NCI-H2227 (cell line): ENCODE data around the gene PARPBP.
"Not testable (repeated sequence)": the region's sequence is repeated elsewhere in the genome, so short reads cannot be mapped to it uniquely, and the experiment has no call there.

Experiments
- DNase-seq: peaks from one replicate; lab custom pipeline; 2025; ENCODE audit not compliant: unreplicated experiment; lab: John Stamatoyannopoulos, UW

PARPBP gene

DNA sequence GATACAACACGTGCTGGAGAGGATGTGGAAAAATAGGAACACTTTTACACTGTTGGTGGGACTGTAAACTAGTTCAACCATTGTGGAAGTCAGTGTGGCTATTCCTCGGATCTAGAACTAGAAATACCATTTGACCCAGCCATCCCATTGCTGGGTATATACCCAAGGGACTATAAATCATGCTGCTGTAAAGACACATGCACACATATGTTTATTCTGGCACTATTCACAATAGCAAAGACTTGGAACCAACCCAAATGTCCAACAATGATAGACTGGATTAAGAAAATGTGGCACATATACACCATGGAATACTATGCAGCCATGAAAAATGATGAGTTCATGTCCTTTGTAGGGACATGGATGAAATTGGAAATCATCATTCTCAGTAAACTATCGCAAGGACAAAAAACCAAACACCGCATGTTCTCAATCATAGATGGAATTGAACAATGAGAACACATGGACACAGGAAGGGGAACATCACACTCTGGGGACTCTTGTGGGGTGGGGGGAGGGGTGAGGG, 27.1 kb downstream of the PARPBP start:
- not testable (repeated sequence) for DNase-seq

DNA sequence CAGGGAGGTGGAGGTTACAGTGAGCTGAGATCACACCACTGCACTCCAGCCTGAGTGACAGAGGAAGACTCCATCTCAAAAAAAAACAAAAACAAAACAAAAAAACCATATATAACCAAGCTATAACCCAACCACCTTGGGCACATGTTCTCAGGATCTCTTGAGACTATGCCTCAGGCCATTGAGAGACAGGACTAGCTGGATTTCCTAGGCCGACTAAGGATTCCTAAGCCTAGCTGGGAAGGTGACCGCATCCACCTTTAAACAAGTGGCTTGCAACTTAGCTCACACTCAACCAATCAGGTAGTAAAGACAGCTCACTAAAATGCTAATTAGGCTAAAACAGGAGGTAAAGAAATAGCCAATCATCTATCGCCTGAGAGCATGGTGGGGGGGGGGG, 35.2 kb downstream of the PARPBP start:
- DNase-seq = not testable (repeated sequence)

DNA sequence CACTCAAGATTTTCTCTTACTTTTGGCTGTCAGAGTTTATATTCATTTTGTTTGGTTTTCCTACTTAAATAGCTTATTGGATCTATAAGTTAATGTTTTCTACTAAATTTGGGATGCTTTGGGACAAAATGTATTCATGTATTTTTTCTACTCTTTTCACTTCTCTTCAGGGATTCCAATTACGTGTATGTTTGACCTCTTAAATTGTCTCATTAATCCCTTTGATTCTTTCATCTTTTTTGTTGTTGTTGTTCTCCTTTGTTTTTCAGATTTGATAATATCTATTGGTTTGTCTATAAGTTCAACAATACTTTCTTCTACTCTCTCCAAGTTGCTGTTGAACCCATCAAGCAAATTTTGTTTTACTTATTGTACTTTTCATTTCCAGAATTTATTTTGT, 43.4 kb downstream of the PARPBP start:
- no peak for DNase-seq

DNA sequence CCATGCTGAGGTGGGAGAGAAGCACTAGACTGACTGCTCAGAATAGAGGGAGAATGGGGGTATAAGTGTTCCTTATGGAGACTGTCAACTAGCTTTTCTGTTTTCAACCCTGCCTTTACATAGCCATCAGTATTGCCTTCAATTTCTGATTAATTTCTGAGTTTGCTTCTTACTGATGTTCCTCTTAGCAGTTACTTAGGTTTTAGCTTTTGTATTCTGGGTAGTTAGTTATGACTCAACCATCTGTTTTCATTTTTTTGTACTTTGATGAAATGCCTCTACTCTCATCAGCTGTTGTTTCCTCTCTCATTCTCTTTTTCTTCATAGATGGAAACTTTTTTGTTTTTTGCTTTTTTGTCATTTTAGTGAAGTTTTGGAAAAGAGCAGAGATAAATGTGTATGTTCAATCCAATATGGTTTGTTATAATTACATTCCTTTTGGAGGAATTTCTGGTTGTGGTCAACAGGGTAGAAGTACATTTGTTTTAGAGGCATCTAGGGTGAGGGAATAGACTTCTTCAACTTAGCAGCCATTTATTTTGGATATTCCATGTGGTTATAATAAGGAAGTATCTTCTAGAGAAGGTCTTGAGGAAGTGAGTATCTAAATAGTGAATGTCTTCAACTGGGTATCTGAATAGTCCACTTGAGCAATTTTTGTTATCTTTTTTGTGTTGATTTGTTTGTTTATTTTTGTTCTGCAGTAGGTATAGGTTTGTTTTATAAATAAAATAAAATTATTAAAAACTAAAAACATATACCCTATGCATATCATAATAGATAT, 48.0 kb downstream of the PARPBP start:
- DNase-seq = no peak

DNA sequence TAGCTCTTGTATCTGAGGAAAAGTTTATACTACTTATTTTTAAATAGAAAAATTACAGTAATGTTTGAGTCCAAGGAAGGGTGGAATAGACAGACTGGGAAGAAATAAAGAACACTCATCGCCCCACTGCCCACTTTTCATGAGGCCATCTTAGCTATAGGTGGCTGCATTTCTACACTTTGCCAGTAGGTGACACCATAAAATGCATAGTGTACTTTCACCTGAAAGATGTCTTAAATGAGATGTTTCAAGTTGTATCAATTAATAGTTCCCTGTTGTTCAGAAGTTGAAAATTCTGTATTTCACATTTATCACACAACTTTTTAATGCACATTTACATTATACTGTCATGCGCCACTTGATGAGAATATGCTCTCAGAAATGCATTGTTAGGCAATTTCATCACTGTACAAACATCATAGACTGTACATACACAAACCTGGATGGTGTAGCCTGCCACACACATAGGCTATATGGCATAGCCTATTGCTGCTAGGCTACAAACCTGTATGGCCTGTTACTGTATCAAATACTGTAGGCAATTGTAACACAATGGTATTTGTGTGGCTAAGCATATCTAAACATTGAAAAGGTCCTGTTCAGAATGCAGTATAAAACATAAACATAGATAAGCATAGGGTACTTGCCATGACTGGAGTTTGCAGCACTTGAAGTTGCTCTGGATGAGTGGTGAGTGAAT, 50.1 kb downstream of the PARPBP start:
- peak; percentile 56 for DNase-seq

DNA sequence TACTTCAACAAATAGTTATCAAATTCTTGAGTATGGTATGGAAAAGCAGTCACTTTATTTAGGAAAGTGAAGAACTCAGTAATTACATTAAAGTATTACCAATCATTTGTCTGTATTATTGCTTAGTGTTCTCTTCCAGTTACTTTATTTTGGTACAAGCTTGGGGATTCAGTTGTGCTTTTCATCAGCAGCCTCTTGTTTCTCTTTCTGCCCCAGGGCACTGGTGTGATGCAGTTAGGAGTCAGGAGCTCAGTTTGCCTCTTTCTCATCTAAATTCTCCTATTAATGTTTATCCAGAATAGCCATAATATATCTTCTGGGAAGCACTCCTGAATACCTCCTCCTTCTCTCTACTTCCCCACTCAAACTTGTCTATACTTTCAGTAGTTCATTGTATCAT, 52.0 kb downstream of the PARPBP start:
- no peak for DNase-seq

DNA sequence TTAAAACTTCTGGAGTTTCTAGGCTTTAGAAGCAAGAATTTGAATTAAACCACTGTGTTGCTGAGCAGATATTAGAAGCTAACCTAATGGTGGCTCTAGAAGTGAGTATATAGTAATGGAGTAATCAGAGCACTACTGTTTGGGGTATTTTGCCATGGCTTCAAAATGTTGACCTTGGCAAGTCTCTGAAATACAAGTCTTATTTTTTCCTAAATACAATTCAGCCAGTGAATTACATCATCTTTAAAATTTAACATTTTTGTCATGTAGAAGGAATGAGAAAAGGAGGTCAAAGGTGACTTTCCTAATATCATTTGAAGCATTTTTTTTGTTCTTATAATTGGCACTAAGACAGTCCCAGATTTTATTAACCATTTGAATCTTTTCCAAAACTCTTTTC, 52.5 kb downstream of the PARPBP start:
- DNase-seq = no peak

DNA sequence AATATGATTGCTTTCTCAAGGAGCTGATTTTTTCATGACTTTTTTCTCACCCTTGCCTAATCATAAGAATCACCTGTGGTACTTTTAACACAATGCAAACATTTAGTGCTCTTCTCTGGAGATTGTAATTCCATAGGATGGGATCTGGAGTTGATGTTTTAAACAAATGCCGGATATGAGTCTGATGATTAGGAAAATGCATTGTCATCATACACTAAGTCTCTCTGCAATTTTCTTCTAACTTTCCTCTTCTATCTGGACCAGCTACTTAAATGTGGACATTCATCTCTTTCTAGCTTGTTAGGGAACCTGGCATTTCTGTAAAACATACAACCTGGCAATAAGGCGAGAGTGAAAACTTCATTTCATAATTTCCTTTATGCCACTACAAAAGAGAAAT, 54.1 kb downstream of the PARPBP start:
- DNase-seq = no peak

DNA sequence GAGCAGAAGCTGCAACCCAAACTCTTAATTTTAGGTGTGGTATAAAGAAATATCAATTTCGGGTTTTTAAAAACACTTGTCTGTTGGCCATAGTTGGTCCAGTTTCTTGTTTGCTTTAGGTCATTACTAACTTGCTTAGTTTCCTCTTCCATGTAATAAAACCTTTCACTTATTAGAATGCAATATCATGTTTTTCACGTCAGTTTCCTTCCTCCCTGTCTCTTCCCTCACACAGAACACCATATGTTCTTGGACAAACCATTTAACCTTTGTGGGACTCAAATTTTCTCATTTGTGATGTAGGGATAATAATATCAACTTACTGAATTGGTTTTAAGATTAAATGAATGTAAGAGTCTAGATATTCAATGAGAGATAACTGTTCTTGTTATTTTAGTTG, 54.8 kb downstream of the PARPBP start:
- no peak for DNase-seq

DNA sequence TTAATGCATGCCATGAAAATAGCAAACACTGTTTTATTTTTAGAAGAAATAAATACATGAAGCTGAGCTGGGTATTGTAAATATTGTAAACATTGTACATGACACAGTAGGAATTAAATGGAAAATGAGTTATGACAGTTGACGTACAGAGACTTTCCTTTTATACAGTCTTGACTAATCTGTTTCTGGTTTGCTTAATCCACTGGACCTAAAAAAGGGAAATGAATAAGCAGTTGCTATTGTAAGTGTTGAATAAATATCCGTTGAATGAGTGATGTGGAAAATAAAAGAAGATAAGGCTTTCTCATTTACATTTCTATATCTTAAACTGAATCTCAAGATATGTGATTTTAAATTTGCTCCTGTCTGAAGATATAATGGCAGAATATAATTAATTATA, 62.7 kb downstream of the PARPBP start:
- DNase-seq = no peak

DNA sequence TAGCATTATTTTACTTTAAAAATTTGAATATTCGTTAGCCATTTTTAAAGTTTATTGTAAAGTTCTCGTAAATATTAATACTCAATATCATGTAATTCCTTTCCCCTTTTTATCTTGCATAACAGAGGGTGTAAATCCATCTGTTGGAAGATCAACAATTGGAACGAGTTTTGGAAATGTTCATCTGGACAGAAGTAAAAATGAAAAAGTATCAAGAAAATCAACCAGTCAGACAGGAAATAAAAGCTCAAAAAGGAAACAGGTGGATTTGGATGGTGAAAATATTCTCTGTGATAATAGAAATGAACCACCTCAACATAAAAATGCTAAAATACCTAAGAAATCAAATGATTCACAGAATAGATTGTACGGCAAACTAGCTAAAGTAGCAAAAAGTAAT, 75.8 kb downstream of the PARPBP start:
- DNase-seq = no peak

DNA sequence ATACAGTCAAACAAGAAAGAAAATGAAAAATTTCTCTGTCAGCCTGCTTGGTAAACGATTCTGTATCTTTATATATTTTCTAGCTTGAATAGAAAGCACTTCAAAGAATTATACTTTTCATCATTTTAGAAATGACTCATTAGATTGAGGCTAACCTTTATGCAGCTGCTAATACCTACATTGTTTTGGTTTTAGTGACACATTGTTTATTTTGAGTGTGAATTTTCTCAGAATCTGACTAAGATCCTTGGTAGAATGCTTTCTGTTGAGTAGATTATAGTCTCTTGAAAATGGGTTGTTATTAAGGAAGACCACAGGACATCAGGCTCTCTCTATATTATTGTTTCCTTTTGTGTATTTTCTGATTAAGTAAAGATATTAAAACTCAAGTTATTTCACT, 77.8 kb downstream of the PARPBP start, which contains the start of gene PMCH:
Gene PMCH (minus strand): TSS at position 45 of the 400 bp plus-strand sequence. CDS start 63 bp downstream, outside the sequence.
- no peak for DNase-seq

DNA sequence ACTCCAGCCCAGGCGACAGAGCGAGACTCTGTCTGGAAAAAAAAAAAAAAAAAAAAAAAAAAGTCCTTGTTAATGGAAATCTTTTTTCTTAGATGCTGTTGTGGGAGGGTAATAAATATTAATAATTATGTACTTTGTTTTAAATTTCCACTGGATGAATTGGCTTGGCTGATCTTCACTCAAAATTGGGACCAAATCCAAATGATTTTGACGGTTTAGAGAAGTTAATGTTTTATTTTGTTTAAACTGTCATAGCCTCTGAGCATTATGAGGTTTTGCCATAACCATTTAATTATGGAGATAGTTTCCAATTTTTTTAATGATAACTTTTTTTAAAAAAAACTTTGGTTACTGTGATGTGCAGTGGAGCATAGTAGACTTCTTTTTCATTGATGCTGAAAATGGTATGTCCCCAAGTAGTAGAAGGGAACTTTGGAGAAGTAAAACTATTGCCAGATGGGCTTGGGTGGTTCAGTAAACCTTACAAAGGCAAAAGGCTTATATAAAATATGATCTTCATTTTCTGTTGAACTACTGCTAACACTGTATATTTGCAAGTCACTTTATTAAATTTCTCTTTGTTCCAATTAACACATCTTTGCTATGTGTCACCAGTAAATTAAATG, 81.6 kb downstream of the PARPBP start:
- no peak for DNase-seq

DNA sequence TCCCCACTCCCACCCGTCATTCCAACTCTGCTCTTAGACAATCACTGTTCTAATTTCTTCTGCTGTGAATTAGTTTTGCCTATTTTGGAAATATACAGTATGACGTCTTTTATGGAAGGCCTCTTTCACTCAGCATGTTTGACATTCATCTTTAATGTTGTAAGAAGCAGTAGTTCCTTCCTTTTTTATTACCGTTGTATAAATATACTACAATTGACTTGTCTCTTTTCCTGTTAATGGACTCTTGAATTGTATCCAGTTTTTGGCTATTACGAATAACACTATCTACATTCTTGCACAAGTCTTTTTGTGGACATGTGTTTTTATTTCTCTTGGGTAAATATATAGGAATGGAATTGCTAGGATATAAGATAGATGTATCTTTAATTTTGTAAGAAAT, 82.6 kb downstream of the PARPBP start:
- no peak for DNase-seq

DNA sequence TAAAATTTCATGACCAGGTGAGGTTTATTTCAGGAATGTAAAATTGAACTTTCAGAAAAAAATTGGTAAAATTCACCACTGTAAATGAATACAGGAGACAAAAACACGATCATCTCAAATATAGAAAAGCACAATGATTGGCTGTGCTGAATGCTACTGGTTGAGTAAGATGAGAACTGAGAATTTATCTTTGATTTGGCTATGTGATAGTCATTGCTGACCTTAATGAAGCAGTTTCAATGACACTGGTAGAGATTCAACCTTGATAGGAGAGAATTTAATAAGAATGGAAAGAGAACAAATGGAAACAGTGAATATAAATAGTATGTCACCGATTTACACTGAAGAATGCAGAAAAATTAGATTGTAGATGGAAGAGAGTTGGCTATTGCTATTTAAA, 84.0 kb downstream of the PARPBP start:
- DNase-seq = no peak

DNA sequence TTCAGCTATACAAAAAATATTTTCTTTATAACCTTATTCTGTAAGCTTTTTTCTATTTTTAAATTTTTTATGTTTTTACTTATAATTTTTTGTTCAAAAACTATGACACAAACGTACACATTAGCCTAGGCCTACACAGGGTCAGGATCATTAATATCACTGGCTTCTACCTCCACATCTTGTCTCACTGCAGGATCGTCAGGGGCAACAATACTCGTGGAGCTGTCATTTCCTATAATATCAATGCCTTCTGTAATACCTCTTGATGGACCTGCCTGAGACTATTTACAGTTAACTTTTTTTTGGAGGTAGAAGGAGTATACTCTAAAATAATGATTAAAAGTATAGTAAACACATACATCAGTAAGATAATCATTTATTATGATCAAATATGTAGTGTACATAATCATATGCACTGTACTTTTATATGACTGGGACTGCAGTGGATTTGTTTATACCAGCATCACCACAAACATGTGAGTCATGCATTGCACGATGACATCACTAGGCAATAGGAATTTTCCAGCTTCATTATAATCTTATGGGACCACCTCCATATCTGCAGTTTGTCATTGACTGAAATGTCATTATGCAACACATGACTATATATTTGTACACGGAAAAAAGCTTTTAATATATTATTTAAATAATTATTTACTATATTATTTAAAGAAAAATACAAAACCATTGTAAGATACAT, 96.2 kb downstream of the PARPBP start:
- DNase-seq = no peak

DNA sequence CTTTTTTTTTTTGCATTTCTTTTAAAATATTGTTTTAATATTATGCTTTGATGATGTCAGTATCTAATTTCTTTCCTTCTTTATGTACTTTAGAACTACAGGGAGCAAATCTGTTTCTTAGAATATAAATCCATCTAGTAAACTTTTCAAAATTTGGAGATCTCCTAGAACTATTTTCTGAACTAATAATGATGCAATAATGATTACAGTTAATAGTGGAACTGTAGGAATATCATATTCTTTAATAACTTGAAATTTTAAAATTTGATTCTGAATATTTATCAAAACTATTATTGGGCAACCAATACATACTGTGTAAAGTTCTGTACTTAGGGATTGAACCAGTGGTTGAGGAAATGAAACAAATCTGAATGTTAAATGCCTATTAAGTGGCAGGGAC, 100.8 kb downstream of the PARPBP start:
- DNase-seq = no peak

DNA sequence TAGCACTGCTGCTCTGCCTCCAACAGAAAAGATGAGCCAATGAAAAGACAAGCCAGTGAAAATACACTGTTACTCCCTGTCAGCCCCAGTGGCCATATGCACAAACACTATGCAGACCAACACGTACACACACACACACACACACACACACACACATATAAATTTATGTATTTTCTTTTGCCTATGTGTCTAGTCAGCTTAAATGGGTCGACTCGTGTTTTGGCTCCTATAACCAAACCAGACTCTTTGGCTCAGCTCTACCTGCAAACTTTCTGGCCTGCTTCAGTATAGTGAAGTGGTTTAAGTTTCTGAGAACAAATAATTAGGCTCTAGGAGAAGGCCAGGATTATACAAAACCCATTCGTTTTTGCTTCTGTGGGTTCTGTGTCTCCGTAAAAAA, 108.0 kb downstream of the PARPBP start:
- DNase-seq = no peak

DNA sequence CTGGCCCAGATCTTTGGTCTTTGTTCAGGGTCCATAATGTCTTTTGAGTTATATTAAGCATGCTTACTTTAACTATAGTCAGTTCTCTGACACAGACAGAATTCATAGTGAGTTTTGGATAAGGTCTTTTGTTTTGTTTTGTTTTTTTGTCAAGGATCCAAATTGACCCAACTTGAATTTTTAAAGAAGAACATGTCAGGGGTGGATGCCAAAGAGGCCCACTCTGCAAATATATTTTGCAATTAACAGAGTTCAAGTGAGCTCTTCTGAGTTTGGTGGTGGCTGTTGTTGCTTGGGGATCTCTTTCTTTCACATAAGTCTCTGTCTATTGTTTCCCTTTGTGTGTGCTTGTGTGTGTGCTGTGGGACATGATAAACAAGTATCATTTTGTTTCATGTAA, 112.1 kb downstream of the PARPBP start:
- DNase-seq = no peak

DNA sequence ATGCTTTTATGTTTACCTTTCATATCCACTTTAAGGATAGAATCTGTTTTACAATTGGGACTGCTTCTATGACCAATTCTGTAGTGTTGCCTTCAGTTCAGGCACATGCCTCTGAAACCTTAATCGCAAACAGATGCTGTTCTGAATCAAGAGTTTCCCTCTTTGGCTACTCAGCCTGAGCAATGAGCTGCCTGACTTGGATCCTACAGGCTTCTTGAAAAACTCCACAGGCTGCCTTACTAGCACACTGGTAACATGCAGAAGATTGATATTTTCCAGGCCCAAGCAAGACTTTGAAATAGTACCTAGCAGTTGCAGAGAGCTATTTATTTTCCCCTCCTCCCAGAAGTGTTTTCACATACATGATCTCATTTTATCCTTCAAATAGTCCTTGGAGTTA, 112.5 kb downstream of the PARPBP start:
- no peak for DNase-seq

DNA sequence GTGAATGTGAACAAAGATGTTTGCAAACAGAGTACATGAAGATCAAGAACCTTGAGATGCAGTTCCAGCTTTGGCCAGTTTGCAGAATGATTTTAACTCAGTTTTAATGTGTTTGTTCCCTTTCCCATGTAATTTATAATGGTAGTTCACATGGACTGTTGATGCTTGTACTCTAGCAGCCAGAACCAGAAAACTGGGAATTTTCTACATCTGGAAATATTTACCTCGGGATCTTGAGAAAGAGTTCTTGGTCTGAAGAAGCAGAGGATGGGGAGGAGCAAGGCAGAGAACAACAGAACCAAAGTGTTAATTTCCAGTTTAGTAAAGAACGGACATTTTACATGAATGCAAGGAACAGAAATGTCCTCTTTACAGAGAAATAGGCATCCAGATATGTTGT, 114.6 kb downstream of the PARPBP start:
- DNase-seq = no peak
